HepG2 (cell line): ENCODE data around the gene CTCF. TPM values are rescaled to one million over a fixed set of nuclear protein-coding genes. Genes with fewer than 3 reads are reported as not detected.

Source experiments
- ARNTL ChIP-seq: sonication (generic); formaldehyde crosslinking; IDR thresholded peaks from 2 replicates; pipeline ENCODE4 v1.4.0; 2020; ENCODE audit warnings: mild to moderate bottlenecking, missing genetic modification reagents
- DR1 ChIP-seq: sonication (generic); formaldehyde crosslinking; IDR thresholded peaks from 2 replicates; pipeline ENCODE4 v1.8.0; 2021; ENCODE audit warnings: mild to moderate bottlenecking, missing genetic modification reagents, inconsistent platforms
- GFI1 ChIP-seq: sonication (generic); formaldehyde crosslinking; IDR thresholded peaks from 2 replicates; pipeline ENCODE4 v1.5.0; 2020; ENCODE audit warnings: missing genetic modification reagents, mild to moderate bottlenecking, borderline replicate concordance
- HOXA3 ChIP-seq: sonication (generic); formaldehyde crosslinking; IDR thresholded peaks from 2 replicates; pipeline ENCODE4 v1.5.0; 2020; ENCODE audit warnings: missing genetic modification reagents
- KDM3A ChIP-seq: IDR thresholded peaks from 2 replicates; pipeline ENCODE4 v1.6.1; 2018; ENCODE audit warnings: low read depth, missing compliant biosample characterization
- MED13 ChIP-seq: sonication (generic); formaldehyde crosslinking; IDR thresholded peaks from 2 replicates; pipeline ENCODE4 v1.5.0; 2020; ENCODE audit warnings: missing genetic modification reagents
- POGZ ChIP-seq: sonication (generic); formaldehyde crosslinking; IDR thresholded peaks from 2 replicates; pipeline ENCODE4 v1.4.0; 2020; ENCODE audit warnings: mild to moderate bottlenecking, missing genetic modification reagents
- RFXANK ChIP-seq: IDR thresholded peaks from 2 replicates; pipeline ENCODE4 v1.6.1; 2016
- SKI ChIP-seq: fragments of 450-650 bp; IDR thresholded peaks from one replicate; pipeline ENCODE4 v1.6.1; 2018; ENCODE audit warnings: mild to moderate bottlenecking; ENCODE audit not compliant: partially characterized antibody
- TFDP2 ChIP-seq: sonication (generic); formaldehyde crosslinking; IDR thresholded peaks from 2 replicates; pipeline ENCODE4 v1.4.0; 2020; ENCODE audit warnings: missing genetic modification reagents
- THAP11 ChIP-seq: IDR thresholded peaks from 2 replicates; pipeline ENCODE4 v1.6.1; 2016; ENCODE audit warnings: missing biosample characterization, missing genetic modification reagents
- ZGPAT ChIP-seq: IDR thresholded peaks from 2 replicates; pipeline ENCODE4 v1.6.1; 2016; ENCODE audit warnings: mild to moderate bottlenecking
- ZNF124 ChIP-seq: sonication (generic); formaldehyde crosslinking; IDR thresholded peaks from 2 replicates; pipeline ENCODE4 v1.4.0; 2020; ENCODE audit warnings: missing genetic modification reagents
- ZNF205 ChIP-seq: IDR thresholded peaks from 2 replicates; pipeline ENCODE4 v1.6.1; 2018; ENCODE audit warnings: missing biosample characterization, missing genetic modification reagents
- ZNF234 ChIP-seq: sonication (generic); formaldehyde crosslinking; conservative IDR thresholded peaks from 2 replicates; pipeline ENCODE4 v1.5.1; 2020; ENCODE audit warnings: mild to moderate bottlenecking, missing genetic modification reagents
- ZNF318 ChIP-seq: sonication (generic); formaldehyde crosslinking; IDR thresholded peaks from 2 replicates; pipeline ENCODE4 v1.4.0; 2020; ENCODE audit warnings: mild to moderate bottlenecking, missing genetic modification reagents
- ZNF333 ChIP-seq: sonication (generic); formaldehyde crosslinking; IDR thresholded peaks from 2 replicates; pipeline ENCODE4 v1.4.0; 2020; ENCODE audit warnings: mild to moderate bottlenecking, missing genetic modification reagents, borderline replicate concordance
- ZNF674 ChIP-seq: sonication (generic); formaldehyde crosslinking; IDR thresholded peaks from 2 replicates; pipeline ENCODE4 v1.5.0; 2020; ENCODE audit warnings: low read depth, mild to moderate bottlenecking, missing genetic modification reagents
- polyA plus RNA-seq, 8 experiments: library from polyadenylated mRNA; depleted of rRNA in 3 of 8; stranded (reverse) in 7 of 8; unstranded in 1 of 8; fragments of >200 nt; fragmentation: Illumina TruSeq in 4 of 8; extraction: Trizol in 4 of 8; gene quantifications; 2 replicates each; pipeline versions ENCODE4 v1.2.1 to v1.2.3, GENCODE V29; 2011 to 2016; ENCODE audit warnings: low read depth in 4 of 8, missing spikeins in 1 of 8, mixed read lengths in 1 of 8; ENCODE audit not compliant: insufficient read depth in 1 of 8
- total RNA-seq, 5 experiments: library from RNA; depleted of rRNA; stranded (reverse); fragments of >200 nt; fragmentation: Illumina TruSeq; extraction: Trizol; gene quantifications; 2 replicates each; pipeline ENCODE4 v1.2.3, GENCODE V29; 2016; ENCODE audit warnings: low read depth in 1 of 5

The CTCF gene
- total and polyA plus RNA-seq, 2 of the 13 experiments (the other 11 are each of a cell fraction or from before 2014, with no cell fraction given), result 19.5 to 37.5 TPM

- TF ChIP-seq ZNF318 (CRISPR knock-in tag) (peak; percentile 80; the same call in 1 of the 2 replicates), MED13 (CRISPR knock-in tag) (peak; percentile 46), ZNF124 (CRISPR knock-in tag) (peak; percentile 39; the same call in 1 of the 2 replicates), POGZ (CRISPR knock-in tag) (no peak), RFXANK (CRISPR knock-in tag) (no peak), TFDP2 (CRISPR knock-in tag) (peak; percentile 56; the same call in 1 of the 2 replicates), ZNF674 (CRISPR knock-in tag) (no peak), ZGPAT (CRISPR knock-in tag) (peak; percentile 78; the same call in 1 of the 2 replicates), KDM3A (CRISPR knock-in tag) (peak; percentile 29; the same call in 1 of the 2 replicates), ZNF234 (no peak; the same call in 1 of the 2 replicates), ZNF205 (CRISPR knock-in tag) (no peak; the same call in 1 of the 2 replicates), HOXA3 (peak; percentile 60; the same call in 1 of the 2 replicates), GFI1 (peak; percentile 52; the same call in 1 of the 2 replicates), DR1 (CRISPR knock-in tag) (no peak), SKI (peak; percentile 52), ZNF333 (CRISPR knock-in tag) (0 out of 2 replicates have a peak, but pooled peaks have one; percentile 69), ARNTL (CRISPR knock-in tag) (no peak), THAP11 (0 out of 2 replicates have a peak, but pooled peaks have one; percentile 40)
These were observed 787 bp downstream of the CTCF start (continued) for GRCh38 chr16:67562918-67563707.
